ENCODE measurements around the gene TXNDC5. TPM values are rescaled to one million over a fixed set of nuclear protein-coding genes. Genes with fewer than 3 reads are reported as not detected.

The TXNDC5 gene
- total RNA-seq, 1 donor from 2014 or later = 193 TPM

GRCh38 chr6:7887278-7887991 lies 23.2 kb downstream of the TXNDC5 start:
- H3K36me3 Mint-ChIP-seq (ENCODE audit: low read depth, unreplicated experiment) = peaks cover 47% of the 10 kb centered on the region
- no peak for FAIRE-seq

GRCh38 chr6:7886132-7886531 lies 24.5 kb downstream of the TXNDC5 start:
- FAIRE-seq (no peak), DNase-seq (ENCODE audit: low read depth) (no peak)
- Mint-ChIP-seq H3K9me3 (ENCODE audit: unreplicated experiment) (no peaks in the 10 kb centered on the region), H3K27ac (ENCODE audit: unreplicated experiment) (no peak overlapping the region), H3K27me3 (ENCODE audit: low read depth, unreplicated experiment) (no peaks in the 10 kb centered on the region), H3K36me3 (ENCODE audit: low read depth, unreplicated experiment) (peaks cover 55% of the 10 kb centered on the region), H3K4me1 (ENCODE audit: low read depth, unreplicated experiment) (peaks cover 12% of the 10 kb centered on the region), H3K4me3 (ENCODE audit: unreplicated experiment) (no peak overlapping the region)
- TF ChIP-seq CTCF (IDR thresholded peaks at IDR 0.05; ENCODE audit: insufficient read depth, low read depth, low read length) = no peak
- no peak for TF ChIP-seq EZH2 (IDR thresholded peaks at IDR 0.05; ENCODE audit: insufficient read depth, low read length)
- Histone ChIP-seq H2AFZ (ENCODE audit: low read depth, low read length) (no peak overlapping the region), H3K9me3 (ENCODE audit: insufficient read depth, low read depth, low read length) (no peaks in the 10 kb centered on the region), H3K79me2 (ENCODE audit: insufficient read depth, low read length) (no peaks in the 10 kb centered on the region), H3K9ac (ENCODE audit: low read length) (no peak overlapping the region), H3K4me3 (ENCODE audit: insufficient read depth, low read depth, low read length) (no peak overlapping the region), H3K36me3 (ENCODE audit: insufficient read depth, low read length) (peaks cover 88% of the 10 kb centered on the region), H3K4me1 (ENCODE audit: insufficient read depth, low read length) (no peaks in the 10 kb centered on the region), H3K4me2 (ENCODE audit: low read length) (no peak overlapping the region), H4K20me1 (ENCODE audit: insufficient read depth, low read length) (peaks cover 51% of the 10 kb centered on the region), H3K27me3 (ENCODE audit: insufficient read depth, low read length) (no peaks in the 10 kb centered on the region), H3K27ac (ENCODE audit: low read depth, low read length) (no peak overlapping the region)

More at GRCh38 chr6:7887278-7887991, 23.2 kb downstream of the TXNDC5 start:
- peaks cover 2% of the 10 kb centered on the region for H3K4me1 Mint-ChIP-seq (ENCODE audit: low read depth, unreplicated experiment)
- Histone ChIP-seq H4K20me1 (ENCODE audit: insufficient read depth, low read length) (peaks cover 63% of the 10 kb centered on the region), H3K36me3 (ENCODE audit: insufficient read depth, low read length) (peaks cover 84% of the 10 kb centered on the region), H3K4me3 (ENCODE audit: insufficient read depth, low read depth, low read length) (no peak overlapping the region), H3K9ac (ENCODE audit: low read length) (no peak overlapping the region), H3K4me2 (ENCODE audit: low read length) (no peak overlapping the region), H3K27me3 (ENCODE audit: insufficient read depth, low read length) (no peaks in the 10 kb centered on the region), H3K27ac (ENCODE audit: low read depth, low read length) (no peak overlapping the region), H3K9me3 (ENCODE audit: insufficient read depth, low read depth, low read length) (no peaks in the 10 kb centered on the region), H3K79me2 (ENCODE audit: insufficient read depth, low read length) (no peaks in the 10 kb centered on the region), H2AFZ (ENCODE audit: low read depth, low read length) (no peak overlapping the region), H3K4me1 (ENCODE audit: insufficient read depth, low read length) (no peaks in the 10 kb centered on the region)
- no peak overlapping the region for H3K4me3 Mint-ChIP-seq (ENCODE audit: unreplicated experiment)
- TF ChIP-seq CTCF (IDR thresholded peaks at IDR 0.05; ENCODE audit: insufficient read depth, low read depth, low read length) (no peak), EZH2 (IDR thresholded peaks at IDR 0.05; ENCODE audit: insufficient read depth, low read length) (no peak)
- DNase-seq (ENCODE audit: low read depth) = no peak
- peak overlapping the region; percentile 38 for H3K27ac Mint-ChIP-seq (ENCODE audit: unreplicated experiment)
- H3K27me3 Mint-ChIP-seq (ENCODE audit: low read depth, unreplicated experiment) = no peaks in the 10 kb centered on the region
- no peaks in the 10 kb centered on the region for H3K9me3 Mint-ChIP-seq (ENCODE audit: unreplicated experiment)

- peaks cover 76% of the 10 kb centered on the region for H3K36me3 ChIP-seq (ENCODE audit: insufficient read depth, low read length)
- no peaks in the 10 kb centered on the region for H3K4me1 ChIP-seq (ENCODE audit: insufficient read depth, low read length)
- H3K79me2 ChIP-seq (ENCODE audit: insufficient read depth, low read length) = no peaks in the 10 kb centered on the region
- peaks cover 12% of the 10 kb centered on the region for H3K4me1 Mint-ChIP-seq (ENCODE audit: low read depth, unreplicated experiment)
- peaks cover 2% of the 10 kb centered on the region for H3K9me3 Mint-ChIP-seq (ENCODE audit: unreplicated experiment)
- H2AFZ ChIP-seq (ENCODE audit: low read depth, low read length) = no peak overlapping the region
- no peaks in the 10 kb centered on the region for H3K9me3 ChIP-seq (ENCODE audit: insufficient read depth, low read depth, low read length)
- no peak overlapping the region for H3K27ac Mint-ChIP-seq (ENCODE audit: unreplicated experiment)
- H3K27ac ChIP-seq (ENCODE audit: low read depth, low read length) = no peak overlapping the region
- no peak for TF ChIP-seq EZH2 (IDR thresholded peaks at IDR 0.05; ENCODE audit: insufficient read depth, low read length)
- TF ChIP-seq CTCF (IDR thresholded peaks at IDR 0.05; ENCODE audit: insufficient read depth, low read depth, low read length) = no peak
- H3K4me3 Mint-ChIP-seq (ENCODE audit: unreplicated experiment) = no peak overlapping the region
- no peaks in the 10 kb centered on the region for H3K27me3 ChIP-seq (ENCODE audit: insufficient read depth, low read length)
- no peak overlapping the region for H3K4me2 ChIP-seq (ENCODE audit: low read length)
- peaks cover 58% of the 10 kb centered on the region for H3K36me3 Mint-ChIP-seq (ENCODE audit: low read depth, unreplicated experiment)
- no peak for DNase-seq (ENCODE audit: low read depth)
- FAIRE-seq = no peak
- no peak overlapping the region for H3K4me3 ChIP-seq (ENCODE audit: insufficient read depth, low read depth, low read length)
- no peaks in the 10 kb centered on the region for H3K27me3 Mint-ChIP-seq (ENCODE audit: low read depth, unreplicated experiment)
- peaks cover 39% of the 10 kb centered on the region for H4K20me1 ChIP-seq (ENCODE audit: insufficient read depth, low read length)
- H3K9ac ChIP-seq (ENCODE audit: low read length) = no peak overlapping the region
Observed at GRCh38 chr6:7883381-7883780, 27.2 kb downstream of the TXNDC5 start.
